Body of pancreas (tissue), 4 donors: ENCODE measurements around the gene KMT2C.
"Not testable (repeated sequence)": the region's sequence is repeated elsewhere in the genome, so short reads cannot be mapped to it uniquely, and the experiment has no call there.

Source experiments
- CTCF ChIP-seq, 7 experiments: fragments of 450-650 bp in 4 of 7; fragments of 200-600 bp in 3 of 7; sonication (generic) in 3 of 7; IDR thresholded peaks; one replicate each; pipeline ENCODE4 v1.5.1; 2016 to 2019; ENCODE audit warnings: antibody characterized with exemption in 7 of 7
- POLR2A ChIP-seq, 3 donors: fragments of 450-650 bp; IDR thresholded peaks; one replicate each; pipeline ENCODE4 v1.6.1; 2016; ENCODE audit warnings: antibody characterized with exemption in 3 of 3, mild to moderate bottlenecking in 2 of 3

DNA sequence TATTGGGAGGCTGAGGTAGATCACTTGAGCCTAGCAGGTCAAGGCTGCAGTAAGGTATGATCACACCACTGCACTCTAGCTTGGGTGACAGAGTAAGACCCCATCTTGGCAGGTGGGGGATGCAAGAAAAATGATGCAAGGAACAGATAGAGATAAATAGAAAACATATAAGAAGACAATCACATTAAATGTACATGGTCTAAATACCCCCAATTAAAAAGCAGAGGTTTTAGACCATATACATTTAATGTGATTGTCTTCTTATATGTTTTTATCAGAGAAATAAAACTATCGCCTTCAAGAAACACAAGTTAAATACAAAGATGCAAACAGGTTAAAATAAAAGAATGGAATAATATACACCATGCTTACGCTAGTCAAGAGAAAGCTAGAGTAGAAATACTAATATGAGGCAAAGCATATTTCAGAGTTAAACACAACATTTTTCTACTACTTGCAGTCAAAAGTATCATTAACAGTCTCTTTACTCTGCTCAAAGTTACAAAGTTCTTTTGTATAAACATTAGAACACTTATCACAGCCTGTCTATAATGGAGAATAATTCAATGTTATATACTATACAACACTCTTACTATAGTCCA lies 136.2 kb downstream of the KMT2C start:
- TF ChIP-seq CTCF, POLR2A (IDR thresholded peaks at IDR 0.05): not testable (repeated sequence)
